H1 (cell line): Measurements from ENCODE around the gene COL6A2.

ENCODE experiments used
- ATF3 ChIP-seq: IDR thresholded peaks from 2 replicates; pipeline ENCODE4 v1.6.1; 2011; ENCODE audit warnings: low read depth, mild to moderate bottlenecking, low read length; ENCODE audit not compliant: insufficient read depth
- EP300 ChIP-seq, 2 experiments: IDR thresholded peaks; 1 replicate in 1 of 2; 2 replicates in 1 of 2; pipeline ENCODE4 v1.6.1; 2011 to 2012; ENCODE audit warnings: low read depth in 2 of 2, low read length in 2 of 2, mild to moderate bottlenecking in 2 of 2, borderline replicate concordance in 1 of 2, inconsistent platforms in 1 of 2, moderate library complexity in 1 of 2
- HDAC2 ChIP-seq, 2 experiments: fragments of 300-600 bp in 1 of 2; sonication (generic) in 1 of 2; IDR thresholded peaks; 2 replicates each; pipeline ENCODE4 v1.6.1; 2011 to 2012; ENCODE audit warnings: low read depth in 2 of 2, low read length in 2 of 2, mild to moderate bottlenecking in 2 of 2, moderate library complexity in 2 of 2, borderline replicate concordance in 1 of 2, inconsistent platforms in 1 of 2
- JUND ChIP-seq: IDR thresholded peaks from 2 replicates; pipeline ENCODE4 v1.6.1; 2011; ENCODE audit warnings: mild to moderate bottlenecking, improper control_type of control experiment, low read length
- NANOG ChIP-seq: IDR thresholded peaks from 2 replicates; pipeline ENCODE4 v1.6.1; 2011; ENCODE audit warnings: low read length, low read depth, mild to moderate bottlenecking, inconsistent platforms; ENCODE audit not compliant: insufficient read depth, poor library complexity, severe bottlenecking
- NRF1 ChIP-seq: IDR thresholded peaks from 2 replicates; pipeline ENCODE4 v1.6.1; 2011; ENCODE audit warnings: mild to moderate bottlenecking, low read depth, low read length, improper control_type of control experiment
- POLR2AphosphoS5 ChIP-seq: IDR thresholded peaks from 2 replicates; pipeline ENCODE4 v1.6.1; 2011; ENCODE audit warnings: low read depth, low read length
- RBBP5 ChIP-seq: IDR thresholded peaks from 2 replicates; pipeline ENCODE4 v1.7.1; 2012; ENCODE audit warnings: low read depth, mild to moderate bottlenecking, inconsistent platforms, low read length, moderate library complexity, borderline replicate concordance
- SIN3A ChIP-seq, 2 experiments: IDR thresholded peaks in 1 of 2; conservative IDR thresholded peaks in 1 of 2; 2 replicates each; pipeline ENCODE4 v1.6.1; 2011 to 2012; ENCODE audit warnings: low read length in 2 of 2, improper control_type of control experiment in 1 of 2, low read depth in 1 of 2, mild to moderate bottlenecking in 1 of 2
- USF2 ChIP-seq: IDR thresholded peaks from 2 replicates; pipeline ENCODE4 v1.6.1; 2011; ENCODE audit warnings: low read length, improper control_type of control experiment
- TF ChIP-seq, protein P1 (sequence below): IDR thresholded peaks from 2 replicates; pipeline ENCODE4 v1.6.1; 2012; ENCODE audit warnings: inconsistent platforms
- TF ChIP-seq, protein P2 (sequence below), 3 experiments: IDR thresholded peaks; 1 replicate in 2 of 3; 2 replicates in 1 of 3; pipeline versions ENCODE4 v1.5.1 to v1.6.1; 2011; ENCODE audit warnings: low read length in 3 of 3, mild to moderate bottlenecking in 3 of 3, inconsistent platforms in 2 of 3, low read depth in 1 of 3, moderate library complexity in 1 of 3; ENCODE audit not compliant: insufficient read depth in 1 of 3; ENCODE audit errors: control extremely low read depth in 1 of 3

DNA sequence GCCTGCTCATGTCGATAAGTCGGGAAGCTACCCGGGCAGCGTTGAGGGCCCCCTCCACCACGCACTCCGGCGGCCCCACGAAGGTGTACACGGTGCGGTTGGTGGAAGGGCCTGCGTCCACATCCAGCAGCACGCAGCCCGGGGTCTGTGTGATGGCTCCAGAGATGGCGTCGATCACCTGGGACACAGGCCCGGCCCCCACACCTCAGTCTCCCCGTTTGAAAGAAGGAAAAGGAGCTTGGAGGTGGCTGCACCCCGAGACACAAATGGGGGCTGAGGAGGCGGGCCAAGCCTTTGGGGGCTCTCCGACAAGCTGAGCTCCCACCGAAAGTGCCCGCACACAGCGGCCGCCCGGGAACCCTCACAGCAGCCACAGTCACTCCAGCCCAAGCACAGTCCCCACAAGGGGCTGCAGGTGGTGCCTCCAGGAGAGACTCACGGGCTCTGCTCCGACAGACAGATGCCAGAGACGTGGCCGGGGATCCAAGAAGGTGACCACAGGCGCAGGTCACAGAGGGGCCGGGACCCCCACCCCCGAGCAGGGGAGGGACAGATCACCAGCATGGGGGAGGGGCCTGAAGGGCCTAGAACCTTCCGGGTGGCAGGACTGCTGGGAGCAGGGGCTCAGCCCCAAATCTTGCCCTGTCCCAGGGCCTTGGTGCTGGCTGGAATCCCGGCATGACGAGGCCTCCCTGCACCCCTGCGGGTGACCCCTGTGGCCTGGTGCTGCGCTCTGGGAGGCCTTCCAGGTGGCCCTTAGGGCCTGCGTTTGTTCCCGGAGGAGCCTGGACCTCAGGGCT lies 56.4 kb downstream of the COL6A2 start:
- no peak for TF ChIP-seq JUND
- no peak for TF ChIP-seq RBBP5
- TF ChIP-seq, protein P1, sequence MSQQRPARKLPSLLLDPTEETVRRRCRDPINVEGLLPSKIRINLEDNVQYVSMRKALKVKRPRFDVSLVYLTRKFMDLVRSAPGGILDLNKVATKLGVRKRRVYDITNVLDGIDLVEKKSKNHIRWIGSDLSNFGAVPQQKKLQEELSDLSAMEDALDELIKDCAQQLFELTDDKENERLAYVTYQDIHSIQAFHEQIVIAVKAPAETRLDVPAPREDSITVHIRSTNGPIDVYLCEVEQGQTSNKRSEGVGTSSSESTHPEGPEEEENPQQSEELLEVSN, result no peak
- TF ChIP-seq USF2, result no peak
- TF ChIP-seq ATF3, result no peak
- TF ChIP-seq EP300 (IDR thresholded peaks at IDR 0.05; ENCODE audit: borderline replicate concordance in 1 of 2, low read depth in 2 of 2, low read length in 2 of 2), result no peak
- TF ChIP-seq POLR2AphosphoS5, result no peak
- no peak for TF ChIP-seq HDAC2 (IDR thresholded peaks at IDR 0.05; ENCODE audit: borderline replicate concordance in 1 of 2, low read depth in 2 of 2, low read length in 2 of 2)
- TF ChIP-seq, protein P2, sequence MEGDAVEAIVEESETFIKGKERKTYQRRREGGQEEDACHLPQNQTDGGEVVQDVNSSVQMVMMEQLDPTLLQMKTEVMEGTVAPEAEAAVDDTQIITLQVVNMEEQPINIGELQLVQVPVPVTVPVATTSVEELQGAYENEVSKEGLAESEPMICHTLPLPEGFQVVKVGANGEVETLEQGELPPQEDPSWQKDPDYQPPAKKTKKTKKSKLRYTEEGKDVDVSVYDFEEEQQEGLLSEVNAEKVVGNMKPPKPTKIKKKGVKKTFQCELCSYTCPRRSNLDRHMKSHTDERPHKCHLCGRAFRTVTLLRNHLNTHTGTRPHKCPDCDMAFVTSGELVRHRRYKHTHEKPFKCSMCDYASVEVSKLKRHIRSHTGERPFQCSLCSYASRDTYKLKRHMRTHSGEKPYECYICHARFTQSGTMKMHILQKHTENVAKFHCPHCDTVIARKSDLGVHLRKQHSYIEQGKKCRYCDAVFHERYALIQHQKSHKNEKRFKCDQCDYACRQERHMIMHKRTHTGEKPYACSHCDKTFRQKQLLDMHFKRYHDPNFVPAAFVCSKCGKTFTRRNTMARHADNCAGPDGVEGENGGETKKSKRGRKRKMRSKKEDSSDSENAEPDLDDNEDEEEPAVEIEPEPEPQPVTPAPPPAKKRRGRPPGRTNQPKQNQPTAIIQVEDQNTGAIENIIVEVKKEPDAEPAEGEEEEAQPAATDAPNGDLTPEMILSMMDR (IDR thresholded peaks at IDR 0.05; ENCODE audit: control extremely low read depth in 1 of 3, insufficient read depth in 1 of 3, low read depth in 1 of 3, low read length in 3 of 3), result no peak
- no peak for TF ChIP-seq SIN3A (conservative IDR thresholded peaks at IDR 0.05 in 1 of 2, IDR thresholded peaks at IDR 0.05 in 1 of 2; ENCODE audit: low read depth in 1 of 2, low read length in 2 of 2)
- no peak for TF ChIP-seq NRF1
- no peak for TF ChIP-seq NANOG
